ENCODE data around the gene NEURL1.
"Not testable (repeated sequence)": the region's sequence is repeated elsewhere in the genome, so short reads cannot be mapped to it uniquely, and the experiment has no call there.

Gene NEURL1

DNA sequence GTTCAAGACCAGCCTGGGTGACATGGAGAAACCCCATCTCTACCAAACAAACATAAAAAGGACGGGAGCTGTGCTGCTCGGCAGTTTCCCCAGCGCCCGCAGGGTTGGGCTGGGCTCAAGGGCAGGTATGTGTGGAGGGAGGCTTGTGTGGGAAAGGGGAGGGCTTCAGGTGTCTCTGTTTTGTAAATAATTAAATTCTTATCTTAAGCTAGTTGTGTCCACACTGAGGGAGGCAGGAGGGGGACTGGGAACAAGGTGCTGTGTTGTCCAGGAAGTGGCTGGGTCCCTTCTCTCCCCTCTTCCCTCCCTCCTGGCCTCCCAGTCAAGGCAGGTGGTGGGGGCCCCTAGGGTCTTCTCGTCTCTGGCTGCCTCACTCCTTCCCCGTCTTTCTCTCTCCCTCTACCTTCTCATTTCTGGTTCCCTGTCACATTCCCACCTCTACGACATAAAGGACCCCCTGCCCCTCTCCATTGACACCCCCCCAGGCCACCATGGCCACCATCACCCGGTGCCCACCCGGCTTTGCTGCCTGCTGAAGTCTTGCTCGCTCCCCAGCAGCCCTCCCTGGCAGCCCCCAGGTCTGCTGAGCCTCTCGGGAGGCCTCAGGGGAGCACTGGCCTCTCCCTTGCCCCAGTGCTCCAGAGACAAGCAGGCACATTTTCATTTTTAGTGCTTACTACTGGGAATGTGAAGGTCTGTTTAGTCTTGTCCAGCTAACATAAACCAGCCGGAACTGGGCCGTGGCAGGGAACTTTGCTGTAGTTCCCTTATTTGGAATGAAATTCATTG is 19.3 kb downstream of the NEURL1 start:
- no peak overlapping the region for H3K4me3 ChIP-seq (ENCODE audit: low read depth, low read length)
- in situ Hi-C loops (cut with HindIII; ENCODE audit: low sequenced_read_pairs) = no loop called here
- DNase-seq (ENCODE audit: low read depth, low spot score) = no peak
- TF ChIP-seq, protein P1, sequence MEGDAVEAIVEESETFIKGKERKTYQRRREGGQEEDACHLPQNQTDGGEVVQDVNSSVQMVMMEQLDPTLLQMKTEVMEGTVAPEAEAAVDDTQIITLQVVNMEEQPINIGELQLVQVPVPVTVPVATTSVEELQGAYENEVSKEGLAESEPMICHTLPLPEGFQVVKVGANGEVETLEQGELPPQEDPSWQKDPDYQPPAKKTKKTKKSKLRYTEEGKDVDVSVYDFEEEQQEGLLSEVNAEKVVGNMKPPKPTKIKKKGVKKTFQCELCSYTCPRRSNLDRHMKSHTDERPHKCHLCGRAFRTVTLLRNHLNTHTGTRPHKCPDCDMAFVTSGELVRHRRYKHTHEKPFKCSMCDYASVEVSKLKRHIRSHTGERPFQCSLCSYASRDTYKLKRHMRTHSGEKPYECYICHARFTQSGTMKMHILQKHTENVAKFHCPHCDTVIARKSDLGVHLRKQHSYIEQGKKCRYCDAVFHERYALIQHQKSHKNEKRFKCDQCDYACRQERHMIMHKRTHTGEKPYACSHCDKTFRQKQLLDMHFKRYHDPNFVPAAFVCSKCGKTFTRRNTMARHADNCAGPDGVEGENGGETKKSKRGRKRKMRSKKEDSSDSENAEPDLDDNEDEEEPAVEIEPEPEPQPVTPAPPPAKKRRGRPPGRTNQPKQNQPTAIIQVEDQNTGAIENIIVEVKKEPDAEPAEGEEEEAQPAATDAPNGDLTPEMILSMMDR (IDR thresholded peaks at IDR 0.05; ENCODE audit: low read depth, low read length) = no peak

DNA sequence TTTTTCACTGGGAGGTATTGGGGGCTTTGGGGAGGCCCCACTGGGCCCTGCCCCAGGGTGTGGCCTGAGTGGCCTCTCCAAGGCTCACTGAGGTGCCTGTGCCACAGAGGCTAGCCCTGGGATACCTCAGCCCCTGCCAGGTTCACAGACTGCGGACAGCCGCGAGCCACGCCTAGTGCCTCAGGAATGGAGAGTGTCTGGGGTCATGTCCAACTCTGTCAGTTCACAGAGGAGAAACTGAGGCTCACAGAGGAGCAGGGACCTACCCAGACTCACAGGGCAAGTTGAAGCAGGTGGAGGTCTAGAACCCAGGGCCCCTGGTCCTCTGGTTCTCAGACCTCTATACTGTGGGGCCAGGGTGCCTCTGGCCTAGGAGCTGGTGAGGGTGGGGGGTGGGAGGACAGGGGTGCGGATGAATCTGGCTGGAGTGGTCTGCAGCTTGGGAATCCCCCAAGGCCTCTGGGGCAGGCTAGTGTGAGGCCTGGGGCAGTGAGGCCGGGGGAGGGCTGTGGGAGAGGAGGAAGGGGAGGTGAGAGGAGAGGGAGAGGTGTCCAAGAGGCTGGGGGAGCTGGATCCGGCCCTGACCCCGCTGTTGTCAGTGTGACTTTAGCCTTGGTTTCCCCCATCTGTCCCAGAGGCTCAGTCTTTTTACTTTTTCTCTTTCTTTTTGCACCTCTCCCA is 20.0 kb downstream of the NEURL1 start:
- in situ Hi-C loops (cut with HindIII; ENCODE audit: low sequenced_read_pairs) = no loop called here
- TF ChIP-seq, protein P1 (IDR thresholded peaks at IDR 0.05; ENCODE audit: low read depth, low read length) = no peak
- H3K4me3 ChIP-seq (ENCODE audit: low read depth, low read length) = no peak overlapping the region
- no peak for DNase-seq (ENCODE audit: low read depth, low spot score)

DNA sequence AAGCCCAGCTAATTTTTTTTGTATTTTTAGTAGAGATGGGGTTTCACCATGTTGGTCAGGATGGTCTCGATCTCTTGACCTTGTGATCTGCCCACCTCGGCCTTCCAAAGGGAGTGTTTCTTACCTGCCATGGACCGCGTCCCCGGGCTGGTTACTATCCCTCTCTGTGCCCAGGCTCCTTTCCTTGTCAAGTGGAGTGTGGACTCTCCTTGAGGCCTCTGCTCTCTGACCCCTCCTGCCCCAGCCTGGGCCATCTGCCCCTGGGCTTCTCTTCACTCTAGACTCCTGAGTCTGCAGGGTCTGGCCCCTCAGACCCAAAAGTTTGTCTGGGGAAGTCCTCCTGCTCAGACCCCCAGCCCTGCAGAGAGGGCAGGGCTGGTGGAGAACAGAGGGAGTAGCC is 20.7 kb downstream of the NEURL1 start:
- in situ Hi-C loops (cut with HindIII; ENCODE audit: low sequenced_read_pairs) = no loop called here
- H3K4me3 ChIP-seq (ENCODE audit: low read depth, low read length) = no peak overlapping the region
- DNase-seq (ENCODE audit: low read depth, low spot score) = no peak
- TF ChIP-seq, protein P1 (IDR thresholded peaks at IDR 0.05; ENCODE audit: low read depth, low read length) = no peak

DNA sequence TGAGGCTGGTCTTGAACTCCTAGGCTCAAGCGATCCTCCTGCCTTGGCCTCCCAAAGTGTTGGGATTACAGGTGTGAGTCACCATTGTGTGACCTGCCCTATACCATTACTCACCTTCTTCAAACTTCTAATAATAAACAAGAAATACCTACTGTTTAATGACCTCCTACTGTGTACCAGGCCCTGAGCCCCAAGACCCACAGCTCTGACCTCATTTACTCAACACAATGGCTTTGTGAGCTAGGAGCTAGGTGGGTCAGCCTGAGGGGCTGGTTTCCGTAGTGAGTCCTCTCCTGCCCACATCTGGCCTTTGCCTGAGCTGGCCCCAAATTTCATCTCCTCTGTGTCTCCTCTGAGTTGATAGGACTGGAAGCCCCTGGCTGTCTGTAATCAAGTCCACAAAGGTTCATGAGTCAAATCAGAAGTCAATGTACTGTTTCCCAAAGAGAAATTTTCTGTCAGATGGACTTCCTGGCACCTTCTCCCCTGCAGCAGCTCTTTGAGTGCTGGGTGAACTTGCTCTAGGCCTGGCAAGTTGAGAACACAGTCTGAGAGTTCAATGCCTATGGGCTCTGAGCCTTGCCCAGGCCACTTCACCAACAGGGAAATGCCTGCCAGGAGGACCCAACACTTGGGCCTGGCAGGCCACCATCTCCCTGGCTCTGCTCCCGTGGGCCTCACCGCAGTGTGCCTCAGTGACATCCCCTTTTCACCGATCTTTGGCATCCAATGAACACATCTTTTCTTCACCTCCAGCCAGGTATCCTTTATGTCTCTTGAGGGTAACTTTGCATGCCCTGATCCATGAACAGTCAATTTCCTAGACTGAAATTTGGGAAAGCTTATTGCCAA is 24.0 kb downstream of the NEURL1 start:
- TF ChIP-seq, protein P1 (IDR thresholded peaks at IDR 0.05; ENCODE audit: low read depth, low read length) = no peak
- no peak overlapping the region for H3K4me3 ChIP-seq (ENCODE audit: low read depth, low read length)
- DNase-seq (ENCODE audit: low read depth, low spot score) = no peak
- in situ Hi-C loops (cut with HindIII; ENCODE audit: low sequenced_read_pairs) = no loop called here

DNA sequence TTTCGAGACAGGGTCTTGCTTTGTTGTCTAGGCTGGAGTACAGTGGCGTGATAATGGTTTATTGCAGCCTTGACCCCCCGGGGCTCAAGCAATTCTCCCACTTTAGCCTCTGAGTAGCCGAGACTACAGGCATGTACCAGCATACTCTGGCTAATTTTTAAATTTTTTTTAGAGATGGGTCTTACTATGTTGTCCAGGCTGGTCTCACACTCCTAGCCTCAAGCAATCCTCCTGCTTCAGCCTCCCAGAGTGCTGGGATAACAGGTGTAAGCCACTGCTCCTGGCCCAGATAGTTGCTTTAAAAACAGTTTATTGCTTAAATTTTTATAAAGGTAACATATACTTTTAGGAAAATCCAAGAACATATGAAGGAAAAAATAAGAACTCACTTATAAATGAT is 26.3 kb downstream of the NEURL1 start:
- DNase-seq (ENCODE audit: low read depth, low spot score) = no peak
- H3K4me3 ChIP-seq (ENCODE audit: low read depth, low read length) = no peak overlapping the region
- TF ChIP-seq, protein P1 (IDR thresholded peaks at IDR 0.05; ENCODE audit: low read depth, low read length) = no peak
- in situ Hi-C loops (cut with HindIII; ENCODE audit: low sequenced_read_pairs) = no loop called here

DNA sequence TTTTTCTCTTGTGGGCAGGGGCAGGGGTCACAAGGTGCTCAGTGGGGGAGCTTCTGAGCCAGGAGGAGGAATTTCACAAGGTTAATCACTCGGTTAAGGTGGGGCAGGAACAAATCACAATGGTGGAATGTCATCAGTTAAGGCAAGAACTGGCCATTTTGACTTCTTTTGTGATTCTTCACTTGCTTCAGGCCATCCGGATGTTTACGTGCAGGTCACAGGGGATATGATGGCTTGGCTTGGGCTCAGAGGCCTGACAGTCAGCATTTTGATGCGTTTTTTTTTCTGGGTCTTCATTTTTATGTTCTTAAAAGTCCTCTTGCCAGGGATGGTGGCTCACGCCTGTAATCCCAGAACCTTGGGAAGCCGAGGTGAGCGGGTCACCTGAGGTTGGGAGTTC is 28.5 kb downstream of the NEURL1 start:
- in situ Hi-C loops (cut with HindIII; ENCODE audit: low sequenced_read_pairs); DNase-seq (ENCODE audit: low read depth, low spot score); H3K4me3 ChIP-seq (ENCODE audit: low read depth, low read length): not testable (repeated sequence)
